ENCODE results near the gene FHIT. TPM values are rescaled to one million over a fixed set of nuclear protein-coding genes. Genes with fewer than 3 reads are reported as not detected.

Gene FHIT
- total and polyA plus RNA-seq, 2 of the 4 experiments (the other 2 are of a cell fraction), result 0.07 TPM; not detected in 1

DNA sequence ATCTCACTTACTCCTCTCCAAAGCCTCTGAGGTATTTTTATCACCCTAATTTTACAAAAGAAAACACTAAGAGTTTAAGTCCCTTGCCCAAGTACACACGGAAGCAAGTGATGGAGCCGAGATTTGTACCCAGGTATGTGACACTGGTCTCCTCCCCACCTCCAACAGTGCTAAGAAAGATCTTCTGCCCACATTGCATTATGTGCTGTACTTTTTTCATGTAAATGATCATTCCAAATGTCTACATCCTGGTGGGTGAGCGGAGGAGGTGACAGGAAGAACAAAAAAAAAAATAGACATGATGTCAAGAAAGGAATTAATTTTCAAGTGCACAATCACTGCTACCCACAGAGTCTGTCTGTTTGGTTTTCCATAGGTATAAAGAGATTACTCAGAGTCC is 694.1 kb downstream of the FHIT start:
- CTCF ChIA-PET, result no interaction called here

More for the DNA sequence above, 694.1 kb downstream of the FHIT start:
- no peaks in the 10 kb centered on the region for H3K9me3 ChIP-seq (ENCODE audit: control insufficient read depth, insufficient read depth, low read length)
- no peak overlapping the region for H3K14ac ChIP-seq (replicated peaks; ENCODE audit: low read depth, low read length)
- H3K27me3 ChIP-seq (ENCODE audit: control insufficient read depth, insufficient read depth, low read length), result no peaks in the 10 kb centered on the region
- POLR2A ChIA-PET (ENCODE audit: unreplicated experiment), result no interaction called here
- no peak for TF ChIP-seq BHLHE40 (IDR thresholded peaks at IDR 0.05; ENCODE audit: low read depth, low read length)
- no peak for TF ChIP-seq MAFK (IDR thresholded peaks at IDR 0.05; ENCODE audit: low read depth, low read length)
- no peak for TF ChIP-seq CHD1 (IDR thresholded peaks at IDR 0.05; ENCODE audit: low read depth, low read length)
- TF ChIP-seq RCOR1 (IDR thresholded peaks at IDR 0.05; ENCODE audit: insufficient replicate concordance, low read length), result no peak
- no peak for TF ChIP-seq NFE2L2 (IDR thresholded peaks at IDR 0.05; ENCODE audit: low read depth, low read length)
- no peak for TF ChIP-seq CEBPB (IDR thresholded peaks at IDR 0.05; ENCODE audit: low read depth, low read length)
- no peak for TF ChIP-seq MXI1 (IDR thresholded peaks at IDR 0.05; ENCODE audit: borderline replicate concordance, low read depth, low read length)
- no peak for TF ChIP-seq MAZ (IDR thresholded peaks at IDR 0.05; ENCODE audit: borderline replicate concordance, low read depth, low read length)
- no peak overlapping the region for H3K27ac ChIP-seq (ENCODE audit: insufficient read depth, low read length)
- H2AK5ac ChIP-seq (ENCODE audit: low read depth, low read length), result no peak overlapping the region
- peaks cover 5% of the 10 kb centered on the region; the same call in 1 of the 2 replicates for H3K4me1 ChIP-seq (ENCODE audit: control insufficient read depth, insufficient read depth, low read length)
- H4K5ac ChIP-seq (ENCODE audit: low read depth, low read length), result no peak overlapping the region
- no peak overlapping the region for H3K18ac ChIP-seq (ENCODE audit: low read depth, low read length)
- H3K4me3 ChIP-seq (ENCODE audit: insufficient read depth, low read depth, low read length), result no peak overlapping the region
- H3K36me3 ChIP-seq (ENCODE audit: control insufficient read depth, insufficient read depth, low read length), result no peaks in the 10 kb centered on the region
- H3K4ac ChIP-seq (ENCODE audit: low read depth, low read length), result no peak overlapping the region
- H2BK5ac ChIP-seq (ENCODE audit: low read depth, low read length, poor library complexity, severe bottlenecking), result no peak overlapping the region
- H3K9me1 ChIP-seq (ENCODE audit: insufficient read depth, low read length), result no peaks in the 10 kb centered on the region
- ATAC-seq (ENCODE audit: low read depth) (no peak), DNase-seq (no peak)
- no peak overlapping the region for H2BK120ac ChIP-seq (ENCODE audit: low read depth, low read length)
- H2BK15ac ChIP-seq (ENCODE audit: low read depth, low read length), result no peak overlapping the region
- H4K8ac ChIP-seq (ENCODE audit: low read depth in 2 of 2, low read length in 2 of 2), result no peak overlapping the region
- intact Hi-C loops (cut with micrococcal nuclease) (no loop called here), dilution Hi-C loops (cut with HindIII; ENCODE audit: low sequenced_read_pairs, unreplicated experiment) (no loop called here), in situ Hi-C loops (cut with MboI; ENCODE audit: low sequenced_read_pairs) (no loop called here)
- no peaks in the 10 kb centered on the region for H3K79me1 ChIP-seq (ENCODE audit: low read depth in 1 of 2, low read length in 2 of 2)
- WGBS, 2 experiments (ENCODE audit: extremely low coverage in 2 of 2, insufficient read length in 1 of 2), result no CpG with 5 or more reads among the region's 3 CpGs
- no peaks in the 10 kb centered on the region for H4K20me1 ChIP-seq (ENCODE audit: insufficient read depth, low read length)
- no peak overlapping the region for H2AK9ac ChIP-seq (replicated peaks; ENCODE audit: low read depth, low read length, poor library complexity)
- no peak overlapping the region for H2BK20ac ChIP-seq (ENCODE audit: low read depth, low read length)
- no peak overlapping the region for H3K23ac ChIP-seq (ENCODE audit: low read depth, low read length)
- no peak overlapping the region for H3K56ac ChIP-seq (ENCODE audit: extremely low read depth, insufficient read depth, low read length)
- no peak overlapping the region for H2AFZ ChIP-seq (replicated peaks; ENCODE audit: low read length, poor library complexity)
- H4K91ac ChIP-seq (ENCODE audit: insufficient read depth, low read depth, low read length), result no peak overlapping the region
- no TSS peak for BruUV-seq (replicated peaks)
- no peak overlapping the region for H3K9ac ChIP-seq (ENCODE audit: low read depth, low read length)
- no peak overlapping the region for H3K4me2 ChIP-seq (ENCODE audit: low read depth, low read length)
